Cardiac fibroblast (primary cell): ENCODE measurements around the gene CNDP1.

Source experiments
- DNase-seq, 2 donors: peaks; one replicate each; pipeline versions ENCODE4 v3.0.0 to v3.0.0-alpha.2; 2010; ENCODE audit warnings: low read depth in 2 of 2
- H3K4me3 ChIP-seq, 2 donors: replicated peaks in 1 of 2; 1 replicate in 1 of 2; 2 replicates in 1 of 2; pipeline ENCODE4 v1.5.1; 2011; ENCODE audit warnings: low read depth in 2 of 2, low read length in 2 of 2, mild to moderate bottlenecking in 2 of 2, moderate library complexity in 1 of 2
- TF ChIP-seq, protein P1 (sequence below): IDR thresholded peaks from one replicate; pipeline ENCODE4 v1.5.1; 2011; ENCODE audit warnings: low read depth, mild to moderate bottlenecking, low read length, inconsistent platforms

CNDP1 gene

DNA sequence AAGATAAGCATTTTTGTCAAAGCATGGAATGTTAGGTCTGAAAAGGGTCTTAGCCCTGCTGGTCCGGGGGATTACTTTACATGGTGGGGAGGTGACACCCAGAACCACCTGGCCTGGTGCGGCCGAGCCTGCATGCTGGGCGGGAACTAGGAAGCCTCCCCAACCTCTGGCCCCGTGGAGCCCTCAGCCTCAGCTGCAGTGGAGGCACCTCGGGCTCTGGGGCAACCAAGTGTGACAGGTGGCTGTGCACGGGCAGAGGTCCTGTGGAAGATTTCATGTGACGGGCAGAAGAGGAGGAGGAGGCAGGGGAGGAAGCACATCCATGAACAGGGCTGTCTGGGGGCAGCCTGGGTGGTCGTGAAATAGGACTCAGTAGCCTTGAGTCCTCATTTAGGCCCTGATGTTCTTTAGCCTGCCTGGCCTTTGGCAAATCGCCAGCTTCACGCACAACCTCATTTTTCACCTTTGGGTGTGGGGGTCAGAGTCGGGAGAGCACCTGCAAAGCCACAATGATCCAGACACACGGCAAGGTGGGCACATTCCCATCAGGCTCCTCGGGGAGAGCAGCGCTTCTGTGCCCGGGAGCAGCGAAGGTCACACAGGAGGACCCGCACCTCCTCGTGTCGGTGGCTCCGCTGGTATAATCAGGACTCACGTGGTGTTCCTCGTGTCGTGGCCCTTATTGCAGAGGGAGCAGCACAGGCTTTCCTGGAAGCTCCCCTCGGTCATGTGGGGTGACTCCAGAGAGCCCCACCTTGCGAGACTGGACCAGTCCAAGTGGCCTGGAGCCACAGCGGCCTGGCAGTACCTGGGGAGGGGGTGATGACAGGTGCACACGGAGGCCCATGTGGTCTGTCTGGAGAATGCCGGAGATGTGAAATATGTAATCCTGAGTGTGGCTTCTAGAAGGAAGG, 24.2 kb upstream of the CNDP1 start:
- no peak for DNase-seq
- TF ChIP-seq, protein P1, sequence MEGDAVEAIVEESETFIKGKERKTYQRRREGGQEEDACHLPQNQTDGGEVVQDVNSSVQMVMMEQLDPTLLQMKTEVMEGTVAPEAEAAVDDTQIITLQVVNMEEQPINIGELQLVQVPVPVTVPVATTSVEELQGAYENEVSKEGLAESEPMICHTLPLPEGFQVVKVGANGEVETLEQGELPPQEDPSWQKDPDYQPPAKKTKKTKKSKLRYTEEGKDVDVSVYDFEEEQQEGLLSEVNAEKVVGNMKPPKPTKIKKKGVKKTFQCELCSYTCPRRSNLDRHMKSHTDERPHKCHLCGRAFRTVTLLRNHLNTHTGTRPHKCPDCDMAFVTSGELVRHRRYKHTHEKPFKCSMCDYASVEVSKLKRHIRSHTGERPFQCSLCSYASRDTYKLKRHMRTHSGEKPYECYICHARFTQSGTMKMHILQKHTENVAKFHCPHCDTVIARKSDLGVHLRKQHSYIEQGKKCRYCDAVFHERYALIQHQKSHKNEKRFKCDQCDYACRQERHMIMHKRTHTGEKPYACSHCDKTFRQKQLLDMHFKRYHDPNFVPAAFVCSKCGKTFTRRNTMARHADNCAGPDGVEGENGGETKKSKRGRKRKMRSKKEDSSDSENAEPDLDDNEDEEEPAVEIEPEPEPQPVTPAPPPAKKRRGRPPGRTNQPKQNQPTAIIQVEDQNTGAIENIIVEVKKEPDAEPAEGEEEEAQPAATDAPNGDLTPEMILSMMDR, result no peak
- no peak overlapping the region for H3K4me3 ChIP-seq

DNA sequence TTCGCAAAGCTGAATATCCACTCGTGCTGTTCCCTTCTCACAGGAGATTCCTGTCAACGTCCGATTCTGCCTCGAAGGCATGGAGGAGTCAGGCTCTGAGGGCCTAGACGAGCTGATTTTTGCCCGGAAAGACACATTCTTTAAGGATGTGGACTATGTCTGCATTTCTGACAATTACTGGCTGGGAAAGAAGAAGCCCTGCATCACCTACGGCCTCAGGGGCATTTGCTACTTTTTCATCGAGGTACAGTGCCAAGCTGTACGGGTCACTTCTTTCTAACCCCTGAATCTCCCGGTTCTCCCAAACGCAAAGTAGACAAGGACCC, 23.6 kb upstream of the CNDP1 start:
- H3K4me3 ChIP-seq, result no peak overlapping the region
- no peak for DNase-seq
- TF ChIP-seq, protein P1, result no peak

DNA sequence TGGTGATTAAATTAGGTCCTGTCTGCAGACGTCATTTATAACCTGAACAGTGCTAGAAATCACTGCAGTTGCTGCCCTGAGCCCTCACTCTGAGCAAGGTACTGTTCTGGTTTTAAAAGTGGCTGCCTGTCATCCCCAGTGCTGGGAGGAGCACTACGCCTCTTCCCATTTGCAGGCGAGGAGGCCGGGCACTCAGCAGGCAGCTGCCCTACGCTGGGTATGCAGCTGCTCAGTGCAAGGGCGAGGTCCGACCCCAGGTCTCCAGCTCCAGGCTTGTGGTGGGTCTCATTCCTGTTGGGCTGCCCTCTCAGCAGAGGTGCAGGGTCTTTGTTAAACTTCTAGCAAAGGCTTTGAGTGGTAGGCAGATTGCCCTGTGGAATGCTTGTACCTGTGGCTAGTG, 22.5 kb upstream of the CNDP1 start:
- DNase-seq, result no peak
- no peak overlapping the region for H3K4me3 ChIP-seq
- TF ChIP-seq, protein P1, result no peak

DNA sequence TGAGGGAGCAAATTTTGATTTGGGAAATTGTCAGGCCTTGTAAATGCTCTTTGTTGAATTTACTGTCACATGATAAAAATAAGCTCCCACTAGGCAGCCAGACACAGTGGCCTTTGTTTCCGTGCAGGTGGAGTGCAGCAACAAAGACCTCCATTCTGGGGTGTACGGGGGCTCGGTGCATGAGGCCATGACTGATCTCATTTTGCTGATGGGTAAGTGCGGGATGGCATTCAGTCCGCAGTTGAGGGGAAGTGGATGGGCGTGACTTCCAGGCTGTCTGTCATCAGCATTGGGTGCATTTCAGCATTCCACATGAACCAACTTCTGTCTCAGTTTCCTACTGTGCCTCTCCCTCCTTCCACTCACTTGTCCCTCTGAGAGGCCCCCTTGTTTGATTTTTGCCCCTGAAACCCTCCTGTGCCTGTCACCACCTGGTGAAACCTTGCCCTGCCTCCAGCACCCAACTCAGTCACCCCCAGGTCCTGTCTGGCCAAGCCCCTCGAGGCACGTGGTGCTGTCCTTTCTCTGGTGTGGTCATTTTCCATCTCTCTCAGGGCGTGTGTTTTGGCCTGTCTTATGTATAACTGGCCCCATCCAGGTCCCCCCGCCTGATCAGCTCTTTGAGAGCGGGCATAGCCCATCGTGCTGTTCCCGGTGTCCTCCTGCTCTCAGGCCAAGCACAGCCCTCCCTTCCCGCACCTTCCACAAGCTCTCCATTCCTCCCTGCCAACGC, 21.8 kb upstream of the CNDP1 start:
- TF ChIP-seq, protein P1, result no peak
- no peak overlapping the region for H3K4me3 ChIP-seq
- no peak for DNase-seq

DNA sequence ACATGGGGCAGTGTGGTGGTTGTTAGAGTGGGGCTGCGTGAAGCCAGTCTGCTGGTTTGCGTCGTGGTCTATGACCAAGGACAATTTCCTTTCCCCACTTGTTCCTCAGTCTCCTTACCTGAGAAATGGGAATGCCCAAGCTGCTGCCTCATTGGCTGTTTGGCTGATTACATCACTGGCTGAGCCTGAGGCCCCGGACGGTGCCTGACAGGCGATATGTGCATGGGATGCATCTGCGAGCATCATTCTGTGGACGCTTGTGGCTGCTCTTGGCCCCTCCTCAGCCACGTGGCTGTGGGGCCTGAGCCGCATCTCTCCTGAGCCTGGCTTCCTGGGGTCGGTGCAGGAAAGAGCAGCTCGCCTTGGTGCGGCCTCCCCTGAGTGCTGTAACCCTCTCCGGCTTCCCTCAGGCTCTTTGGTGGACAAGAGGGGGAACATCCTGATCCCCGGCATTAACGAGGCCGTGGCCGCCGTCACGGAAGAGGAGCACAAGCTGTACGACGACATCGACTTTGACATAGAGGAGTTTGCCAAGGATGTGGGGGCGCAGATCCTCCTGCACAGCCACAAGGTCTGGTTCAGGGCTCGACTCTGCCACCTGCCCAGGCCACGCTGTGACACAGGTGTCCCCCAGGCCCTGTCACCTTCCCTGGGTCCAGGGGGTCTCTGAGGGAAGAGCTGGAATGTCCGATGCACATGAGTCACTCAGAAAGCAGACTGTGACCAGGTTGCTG, 21.0 kb upstream of the CNDP1 start:
- TF ChIP-seq, protein P1, result no peak
- H3K4me3 ChIP-seq, result no peak overlapping the region
- no peak for DNase-seq

DNA sequence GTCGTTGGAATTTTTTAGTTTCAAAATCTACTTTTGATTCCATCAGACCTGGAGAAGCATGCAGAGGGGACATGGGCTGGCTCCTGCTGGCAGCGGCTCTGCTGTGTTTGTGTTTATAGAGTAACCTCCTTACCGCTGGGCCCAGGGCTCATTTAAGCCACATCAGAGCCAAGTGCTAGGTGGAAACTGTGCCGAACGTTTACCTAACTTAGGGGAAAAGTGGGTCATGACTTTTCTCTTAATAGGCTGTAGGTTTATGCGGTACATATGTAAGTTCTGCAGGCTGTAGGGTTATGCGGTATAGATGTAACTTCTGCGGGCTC, 20.5 kb upstream of the CNDP1 start:
- H3K4me3 ChIP-seq, result no peak overlapping the region
- DNase-seq, result no peak

More for the DNA sequence above, 20.5 kb upstream of the CNDP1 start:
- TF ChIP-seq, protein P1, result no peak
